ENCODE results near the gene S100B. TPM values are rescaled to one million over a fixed set of nuclear protein-coding genes. Genes with fewer than 3 reads are reported as not detected.

The S100B gene
- total and polyA plus RNA-seq, 2 of the 13 experiments (the other 11 are each of a cell fraction or from before 2014, with no cell fraction given): not detected

- TF ChIP-seq ZMYM3 (CRISPR knock-in tag; IDR thresholded peaks at IDR 0.05) (no peak), ZNF761 (CRISPR knock-in tag; conservative IDR thresholded peaks at IDR 0.05) (no peak), TEF (CRISPR knock-in tag; IDR thresholded peaks at IDR 0.05) (no peak), ZNF629 (CRISPR knock-in tag; conservative IDR thresholded peaks at IDR 0.05) (no peak), GATAD1 (CRISPR knock-in tag; IDR thresholded peaks at IDR 0.05) (no peak), TRIM24 (CRISPR knock-in tag; IDR thresholded peaks at IDR 0.05) (no peak), NCOA2 (CRISPR knock-in tag; IDR thresholded peaks at IDR 0.05) (peak; percentile 39; the same call in 1 of the 2 replicates), KDM6A (CRISPR knock-in tag; IDR thresholded peaks at IDR 0.05; ENCODE audit: low read depth) (no peak), CC2D1A (CRISPR knock-in tag; IDR thresholded peaks at IDR 0.05) (no peak), KLF16 (CRISPR knock-in tag; IDR thresholded peaks at IDR 0.05) (no peak), ZSCAN21 (CRISPR knock-in tag; IDR thresholded peaks at IDR 0.05; ENCODE audit: borderline replicate concordance) (no peak), ZBTB38 (CRISPR knock-in tag; IDR thresholded peaks at IDR 0.05) (no peak), NR3C1 (CRISPR knock-in tag; IDR thresholded peaks at IDR 0.05) (no peak), ZBED4 (CRISPR knock-in tag; IDR thresholded peaks at IDR 0.05; ENCODE audit: borderline replicate concordance) (no peak), HNRNPK (IDR thresholded peaks at IDR 0.05; ENCODE audit: low read depth, low read length, poor library complexity, severe bottlenecking) (no peak), SOX5 (CRISPR knock-in tag; IDR thresholded peaks at IDR 0.05; ENCODE audit: borderline replicate concordance) (no peak), ZNF501 (CRISPR knock-in tag; IDR thresholded peaks at IDR 0.05) (no peak), TFE3 (CRISPR knock-in tag; IDR thresholded peaks at IDR 0.05) (no peak), MAFF (IDR thresholded peaks at IDR 0.05; ENCODE audit: low read depth, low read length) (no peak), NRL (CRISPR knock-in tag; IDR thresholded peaks at IDR 0.05; ENCODE audit: borderline replicate concordance) (no peak), ZNF619 (CRISPR knock-in tag; IDR thresholded peaks at IDR 0.05) (no peak), NR2F6 (IDR thresholded peaks at IDR 0.05) (no peak), NR2F6 (CRISPR knock-in tag; IDR thresholded peaks at IDR 0.05) (0 out of 2 replicates have a peak, but pooled peaks have one; percentile 29), CERS6 (CRISPR knock-in tag; IDR thresholded peaks at IDR 0.05) (no peak), ZNF749 (CRISPR knock-in tag; IDR thresholded peaks at IDR 0.05; ENCODE audit: borderline replicate concordance) (no peak), BCL6 (CRISPR knock-in tag; IDR thresholded peaks at IDR 0.05) (peak; percentile 98)
Observed at GRCh38 chr21:46626975-46627501, 22.2 kb upstream of the S100B start (continued).

All from HepG2 (cell line).